HepG2 (cell line): Measurements from ENCODE around the gene PREX1. TPM values are rescaled to one million over a fixed set of nuclear protein-coding genes. Genes with fewer than 3 reads are reported as not detected.

Experiments used
- ASH2L ChIP-seq: fragments of 300-600, 200-600 bp; sonication (generic); IDR thresholded peaks from 2 replicates; pipeline ENCODE4 v1.7.0; 2017; ENCODE audit warnings: low read depth, mild to moderate bottlenecking, moderate library complexity, mixed read lengths, low read length; ENCODE audit not compliant: insufficient read length
- CC2D1A ChIP-seq: sonication (generic); formaldehyde crosslinking; IDR thresholded peaks from 2 replicates; pipeline ENCODE4 v1.8.1; 2023; ENCODE audit warnings: mild to moderate bottlenecking, missing genetic modification reagents
- ELF1 ChIP-seq: sonication (generic); formaldehyde crosslinking; IDR thresholded peaks from 2 replicates; pipeline ENCODE4 v1.4.0; 2020; ENCODE audit warnings: missing genetic modification reagents
- GATAD1 ChIP-seq: IDR thresholded peaks from 2 replicates; pipeline ENCODE4 v1.6.1; 2016; ENCODE audit warnings: missing genetic modification reagents, missing compliant biosample characterization
- GATAD2A ChIP-seq: IDR thresholded peaks from 2 replicates; pipeline ENCODE4 v1.6.1; 2016
- HDAC1 ChIP-seq: sonication (generic); formaldehyde crosslinking; IDR thresholded peaks from 2 replicates; pipeline ENCODE4 v1.5.1; 2020; ENCODE audit warnings: mild to moderate bottlenecking, missing genetic modification reagents
- HHEX ChIP-seq: IDR thresholded peaks from 2 replicates; pipeline ENCODE4 v1.6.1; 2016; ENCODE audit warnings: control low read depth
- PAWR ChIP-seq: sonication (generic); formaldehyde crosslinking; IDR thresholded peaks from 2 replicates; pipeline ENCODE4 v1.4.0; 2020; ENCODE audit warnings: missing genetic modification reagents, mild to moderate bottlenecking, borderline replicate concordance
- SP5 ChIP-seq: IDR thresholded peaks from 2 replicates; pipeline ENCODE4 v1.6.1; 2016; ENCODE audit warnings: low read depth, borderline replicate concordance
- ZBTB7A ChIP-seq: sonication (generic); formaldehyde crosslinking; IDR thresholded peaks from 2 replicates; pipeline ENCODE4 v1.8.0; 2022; ENCODE audit warnings: mild to moderate bottlenecking, missing genetic modification reagents
- ZNF629 ChIP-seq: sonication (generic); formaldehyde crosslinking; conservative IDR thresholded peaks from 2 replicates; pipeline ENCODE4 v1.5.0; 2020; ENCODE audit warnings: missing genetic modification reagents
- polyA plus RNA-seq, 8 experiments: library from polyadenylated mRNA; depleted of rRNA in 3 of 8; stranded (reverse) in 7 of 8; unstranded in 1 of 8; fragments of >200 nt; fragmentation: Illumina TruSeq in 4 of 8; extraction: Trizol in 4 of 8; gene quantifications; 2 replicates each; pipeline versions ENCODE4 v1.2.1 to v1.2.3, GENCODE V29; 2011 to 2016; ENCODE audit warnings: low read depth in 4 of 8, missing spikeins in 1 of 8, mixed read lengths in 1 of 8; ENCODE audit not compliant: insufficient read depth in 1 of 8
- total RNA-seq, 5 experiments: library from RNA; depleted of rRNA; stranded (reverse); fragments of >200 nt; fragmentation: Illumina TruSeq; extraction: Trizol; gene quantifications; 2 replicates each; pipeline ENCODE4 v1.2.3, GENCODE V29; 2016; ENCODE audit warnings: low read depth in 1 of 5
- TF ChIP-seq, protein P1 (sequence below): sonication (generic); formaldehyde crosslinking; IDR thresholded peaks from 2 replicates; pipeline ENCODE4 v1.4.0; 2020; ENCODE audit warnings: missing genetic modification reagents, borderline replicate concordance
- TF ChIP-seq, protein P2 (sequence below): sonication (generic); formaldehyde crosslinking; IDR thresholded peaks from 2 replicates; pipeline ENCODE4 v1.4.0; 2020; ENCODE audit warnings: missing genetic modification reagents
- TF ChIP-seq, protein P3 (sequence below): sonication (generic); formaldehyde crosslinking; IDR thresholded peaks from 2 replicates; pipeline ENCODE4 v1.5.0; 2020; ENCODE audit warnings: mild to moderate bottlenecking, missing genetic modification reagents
- TF ChIP-seq, protein P4 (sequence below): sonication (generic); formaldehyde crosslinking; IDR thresholded peaks from 2 replicates; pipeline ENCODE4 v1.5.0; 2020; ENCODE audit warnings: missing genetic modification reagents, mild to moderate bottlenecking, borderline replicate concordance
- TF ChIP-seq, protein P5 (sequence below): sonication (generic); formaldehyde crosslinking; IDR thresholded peaks from 2 replicates; pipeline ENCODE4 v1.5.0; 2020; ENCODE audit warnings: missing genetic modification reagents, mild to moderate bottlenecking, borderline replicate concordance
- TF ChIP-seq, protein P6 (sequence below): sonication (generic); formaldehyde crosslinking; IDR thresholded peaks from 2 replicates; pipeline ENCODE4; 2020; ENCODE audit warnings: missing genetic modification reagents, mild to moderate bottlenecking, borderline replicate concordance
- TF ChIP-seq, protein P7 (sequence below): conservative IDR thresholded peaks from 2 replicates; pipeline ENCODE4 v1.6.1; 2018; ENCODE audit warnings: missing genetic modification reagents

The PREX1 gene
- total and polyA plus RNA-seq, 2 of the 13 experiments (the other 11 are each of a cell fraction or from before 2014, with no cell fraction given), result 0.02 to 0.04 TPM

DNA sequence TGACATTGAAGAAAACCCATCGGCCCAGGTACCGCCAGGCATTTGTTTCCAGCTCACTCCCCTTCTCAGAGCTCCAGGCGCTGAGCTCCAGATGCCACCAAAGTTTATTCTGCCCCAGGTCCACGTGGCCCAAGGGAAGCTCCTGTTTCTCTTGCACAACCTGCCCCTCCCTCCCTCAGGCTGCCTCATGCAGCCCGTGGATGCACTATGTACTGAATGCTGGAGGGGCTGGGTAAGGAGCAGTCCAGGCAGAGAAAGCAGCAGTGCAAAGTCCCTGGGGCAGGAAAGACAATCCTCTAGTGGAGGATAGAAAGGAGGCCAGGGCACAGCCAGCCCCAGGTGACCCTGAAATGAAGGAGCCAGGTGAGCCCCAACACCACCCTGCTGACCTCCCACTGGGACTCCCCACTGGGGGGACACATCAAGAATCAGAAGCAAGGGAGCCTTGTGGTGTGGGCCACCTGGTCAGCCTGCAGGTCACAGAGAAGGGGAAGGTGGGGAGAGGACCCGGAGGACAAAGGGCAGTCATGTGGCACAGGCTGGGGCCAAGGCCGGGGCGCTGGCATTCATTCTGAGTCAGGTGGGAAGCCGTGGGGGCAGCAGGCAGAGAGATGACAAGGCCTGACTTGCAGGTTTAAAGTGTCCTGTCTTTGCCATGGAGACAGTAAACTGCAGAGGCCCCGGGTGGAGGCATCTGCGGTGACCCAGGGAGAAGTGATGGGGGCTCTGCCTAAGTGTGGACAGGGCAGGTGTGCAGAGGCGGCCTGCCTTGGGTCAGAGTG lies 230.1 kb downstream of the PREX1 start (continued):
- TF ChIP-seq, protein P1, sequence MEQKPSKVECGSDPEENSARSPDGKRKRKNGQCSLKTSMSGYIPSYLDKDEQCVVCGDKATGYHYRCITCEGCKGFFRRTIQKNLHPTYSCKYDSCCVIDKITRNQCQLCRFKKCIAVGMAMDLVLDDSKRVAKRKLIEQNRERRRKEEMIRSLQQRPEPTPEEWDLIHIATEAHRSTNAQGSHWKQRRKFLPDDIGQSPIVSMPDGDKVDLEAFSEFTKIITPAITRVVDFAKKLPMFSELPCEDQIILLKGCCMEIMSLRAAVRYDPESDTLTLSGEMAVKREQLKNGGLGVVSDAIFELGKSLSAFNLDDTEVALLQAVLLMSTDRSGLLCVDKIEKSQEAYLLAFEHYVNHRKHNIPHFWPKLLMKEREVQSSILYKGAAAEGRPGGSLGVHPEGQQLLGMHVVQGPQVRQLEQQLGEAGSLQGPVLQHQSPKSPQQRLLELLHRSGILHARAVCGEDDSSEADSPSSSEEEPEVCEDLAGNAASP (CRISPR knock-in tag), result no peak
- TF ChIP-seq ELF1 (CRISPR knock-in tag) (no peak), GATAD2A (CRISPR knock-in tag) (peak; percentile 69), ZBTB7A (0 out of 2 replicates have a peak, but pooled peaks have one; percentile 51), SP5 (CRISPR knock-in tag) (peak; percentile 75), GATAD1 (CRISPR knock-in tag) (0 out of 2 replicates have a peak, but pooled peaks have one; percentile 18), ZNF629 (CRISPR knock-in tag) (peak; percentile 54), HHEX (CRISPR knock-in tag) (no peak), ASH2L (no peak), PAWR (no peak), HDAC1 (CRISPR knock-in tag) (peak; percentile 63), CC2D1A (CRISPR knock-in tag) (no peak)
- TF ChIP-seq, protein P2, sequence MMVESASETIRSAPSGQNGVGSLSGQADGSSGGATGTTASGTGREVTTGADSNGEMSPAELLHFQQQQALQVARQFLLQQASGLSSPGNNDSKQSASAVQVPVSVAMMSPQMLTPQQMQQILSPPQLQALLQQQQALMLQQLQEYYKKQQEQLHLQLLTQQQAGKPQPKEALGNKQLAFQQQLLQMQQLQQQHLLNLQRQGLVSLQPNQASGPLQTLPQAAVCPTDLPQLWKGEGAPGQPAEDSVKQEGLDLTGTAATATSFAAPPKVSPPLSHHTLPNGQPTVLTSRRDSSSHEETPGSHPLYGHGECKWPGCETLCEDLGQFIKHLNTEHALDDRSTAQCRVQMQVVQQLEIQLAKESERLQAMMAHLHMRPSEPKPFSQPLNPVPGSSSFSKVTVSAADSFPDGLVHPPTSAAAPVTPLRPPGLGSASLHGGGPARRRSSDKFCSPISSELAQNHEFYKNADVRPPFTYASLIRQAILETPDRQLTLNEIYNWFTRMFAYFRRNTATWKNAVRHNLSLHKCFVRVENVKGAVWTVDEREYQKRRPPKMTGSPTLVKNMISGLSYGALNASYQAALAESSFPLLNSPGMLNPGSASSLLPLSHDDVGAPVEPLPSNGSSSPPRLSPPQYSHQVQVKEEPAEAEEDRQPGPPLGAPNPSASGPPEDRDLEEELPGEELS (CRISPR knock-in tag), result peak; percentile 66; the same call in 1 of the 2 replicates
- TF ChIP-seq, protein P3, sequence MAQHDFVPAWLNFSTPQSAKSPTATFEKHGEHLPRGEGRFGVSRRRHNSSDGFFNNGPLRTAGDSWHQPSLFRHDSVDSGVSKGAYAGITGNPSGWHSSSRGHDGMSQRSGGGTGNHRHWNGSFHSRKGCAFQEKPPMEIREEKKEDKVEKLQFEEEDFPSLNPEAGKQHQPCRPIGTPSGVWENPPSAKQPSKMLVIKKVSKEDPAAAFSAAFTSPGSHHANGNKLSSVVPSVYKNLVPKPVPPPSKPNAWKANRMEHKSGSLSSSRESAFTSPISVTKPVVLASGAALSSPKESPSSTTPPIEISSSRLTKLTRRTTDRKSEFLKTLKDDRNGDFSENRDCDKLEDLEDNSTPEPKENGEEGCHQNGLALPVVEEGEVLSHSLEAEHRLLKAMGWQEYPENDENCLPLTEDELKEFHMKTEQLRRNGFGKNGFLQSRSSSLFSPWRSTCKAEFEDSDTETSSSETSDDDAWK (CRISPR knock-in tag), result no peak
- TF ChIP-seq, protein P4, sequence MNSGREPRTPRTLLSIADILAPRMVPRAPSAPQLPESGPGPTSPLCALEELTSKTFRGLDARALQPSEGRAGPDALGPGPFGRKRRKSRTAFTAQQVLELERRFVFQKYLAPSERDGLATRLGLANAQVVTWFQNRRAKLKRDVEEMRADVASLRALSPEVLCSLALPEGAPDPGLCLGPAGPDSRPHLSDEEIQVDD (CRISPR knock-in tag), result 0 out of 2 replicates have a peak, but pooled peaks have one; percentile 35
- TF ChIP-seq, protein P5, sequence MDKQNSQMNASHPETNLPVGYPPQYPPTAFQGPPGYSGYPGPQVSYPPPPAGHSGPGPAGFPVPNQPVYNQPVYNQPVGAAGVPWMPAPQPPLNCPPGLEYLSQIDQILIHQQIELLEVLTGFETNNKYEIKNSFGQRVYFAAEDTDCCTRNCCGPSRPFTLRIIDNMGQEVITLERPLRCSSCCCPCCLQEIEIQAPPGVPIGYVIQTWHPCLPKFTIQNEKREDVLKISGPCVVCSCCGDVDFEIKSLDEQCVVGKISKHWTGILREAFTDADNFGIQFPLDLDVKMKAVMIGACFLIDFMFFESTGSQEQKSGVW (CRISPR knock-in tag), result no peak
- TF ChIP-seq, protein P6, sequence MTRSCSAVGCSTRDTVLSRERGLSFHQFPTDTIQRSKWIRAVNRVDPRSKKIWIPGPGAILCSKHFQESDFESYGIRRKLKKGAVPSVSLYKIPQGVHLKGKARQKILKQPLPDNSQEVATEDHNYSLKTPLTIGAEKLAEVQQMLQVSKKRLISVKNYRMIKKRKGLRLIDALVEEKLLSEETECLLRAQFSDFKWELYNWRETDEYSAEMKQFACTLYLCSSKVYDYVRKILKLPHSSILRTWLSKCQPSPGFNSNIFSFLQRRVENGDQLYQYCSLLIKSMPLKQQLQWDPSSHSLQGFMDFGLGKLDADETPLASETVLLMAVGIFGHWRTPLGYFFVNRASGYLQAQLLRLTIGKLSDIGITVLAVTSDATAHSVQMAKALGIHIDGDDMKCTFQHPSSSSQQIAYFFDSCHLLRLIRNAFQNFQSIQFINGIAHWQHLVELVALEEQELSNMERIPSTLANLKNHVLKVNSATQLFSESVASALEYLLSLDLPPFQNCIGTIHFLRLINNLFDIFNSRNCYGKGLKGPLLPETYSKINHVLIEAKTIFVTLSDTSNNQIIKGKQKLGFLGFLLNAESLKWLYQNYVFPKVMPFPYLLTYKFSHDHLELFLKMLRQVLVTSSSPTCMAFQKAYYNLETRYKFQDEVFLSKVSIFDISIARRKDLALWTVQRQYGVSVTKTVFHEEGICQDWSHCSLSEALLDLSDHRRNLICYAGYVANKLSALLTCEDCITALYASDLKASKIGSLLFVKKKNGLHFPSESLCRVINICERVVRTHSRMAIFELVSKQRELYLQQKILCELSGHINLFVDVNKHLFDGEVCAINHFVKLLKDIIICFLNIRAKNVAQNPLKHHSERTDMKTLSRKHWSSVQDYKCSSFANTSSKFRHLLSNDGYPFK (CRISPR knock-in tag), result peak; percentile 45; the same call in 1 of the 2 replicates
- TF ChIP-seq, protein P7, sequence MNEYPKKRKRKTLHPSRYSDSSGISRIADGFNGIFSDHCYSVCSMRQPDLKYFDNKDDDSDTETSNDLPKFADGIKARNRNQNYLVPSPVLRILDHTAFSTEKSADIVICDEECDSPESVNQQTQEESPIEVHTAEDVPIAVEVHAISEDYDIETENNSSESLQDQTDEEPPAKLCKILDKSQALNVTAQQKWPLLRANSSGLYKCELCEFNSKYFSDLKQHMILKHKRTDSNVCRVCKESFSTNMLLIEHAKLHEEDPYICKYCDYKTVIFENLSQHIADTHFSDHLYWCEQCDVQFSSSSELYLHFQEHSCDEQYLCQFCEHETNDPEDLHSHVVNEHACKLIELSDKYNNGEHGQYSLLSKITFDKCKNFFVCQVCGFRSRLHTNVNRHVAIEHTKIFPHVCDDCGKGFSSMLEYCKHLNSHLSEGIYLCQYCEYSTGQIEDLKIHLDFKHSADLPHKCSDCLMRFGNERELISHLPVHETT, result no peak
